NCI-H2171 treated with DMSO at 0.1 percent for 48 hours (cell line): ENCODE results near the gene KRT40.

ENCODE experiments used
- DNase-seq: peaks from one replicate; lab custom pipeline; 2025; lab: John Stamatoyannopoulos, UW

KRT40 gene

DNA sequence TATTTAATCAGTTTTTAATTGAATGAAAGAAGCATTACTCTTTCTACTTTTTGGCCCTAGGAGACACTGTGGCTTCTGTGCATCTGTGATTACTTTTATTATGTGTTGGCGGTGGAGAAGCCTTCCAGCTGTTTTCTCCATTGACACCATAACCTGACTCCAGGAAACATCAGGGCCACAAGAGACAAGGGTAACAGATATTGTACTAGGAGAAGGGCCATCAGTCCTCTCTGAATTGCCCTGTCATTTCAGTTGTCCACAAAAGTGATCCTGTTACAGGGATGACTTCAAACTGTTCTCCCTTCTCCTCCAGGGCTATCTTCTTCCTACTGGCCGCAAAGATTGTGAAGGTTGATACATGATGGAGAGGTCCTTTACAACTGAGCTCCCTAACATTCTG lies 32.0 kb downstream of the KRT40 start:
- DNase-seq, result no peak

DNA sequence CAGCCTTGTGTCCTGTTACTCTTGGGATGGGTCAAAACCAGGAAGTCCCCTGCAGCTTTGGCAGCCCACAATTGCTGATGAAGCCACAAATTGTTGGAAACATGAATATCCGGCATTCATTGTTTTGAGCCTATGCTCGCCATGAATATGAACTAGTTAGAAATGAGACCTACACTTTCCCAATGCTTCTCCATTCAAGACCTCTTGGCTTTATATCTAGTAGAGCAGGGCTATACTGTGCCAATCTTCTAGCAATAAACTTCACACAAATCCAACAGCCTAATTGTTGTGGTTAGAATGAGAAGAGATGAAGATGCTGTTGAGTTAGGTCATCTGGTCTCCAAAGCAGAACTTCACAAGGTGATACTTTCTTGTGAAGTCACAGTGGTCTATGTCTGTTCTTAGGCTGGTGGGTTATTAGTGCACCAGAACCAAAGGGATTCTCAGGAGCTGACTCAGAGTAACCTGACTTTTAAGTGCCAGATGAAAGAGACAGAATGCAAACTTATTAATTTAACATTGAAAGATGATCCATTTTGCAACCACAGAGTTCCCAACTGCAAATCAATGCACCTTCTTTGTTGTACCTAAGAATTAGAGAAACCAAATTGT lies 33.0 kb downstream of the KRT40 start:
- DNase-seq, result no peak

DNA sequence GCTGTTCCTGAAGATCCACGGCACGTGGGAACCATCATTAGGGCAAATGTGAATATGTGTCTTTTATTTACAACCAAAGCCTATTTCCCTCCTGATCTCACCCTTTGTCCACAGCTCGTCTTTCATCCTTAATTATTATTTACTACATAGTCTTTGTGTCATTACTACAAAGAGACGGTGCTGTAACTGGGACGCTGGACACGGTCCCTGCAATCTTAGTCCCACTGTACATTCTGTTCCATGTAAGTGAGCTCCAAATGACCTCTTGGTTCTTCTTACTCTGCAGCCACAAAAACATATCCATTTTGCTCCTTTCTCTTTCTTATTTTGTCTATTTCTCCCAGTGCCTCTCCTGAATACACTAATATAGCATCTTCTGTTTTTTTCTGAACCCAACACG lies 34.0 kb downstream of the KRT40 start:
- no peak for DNase-seq

DNA sequence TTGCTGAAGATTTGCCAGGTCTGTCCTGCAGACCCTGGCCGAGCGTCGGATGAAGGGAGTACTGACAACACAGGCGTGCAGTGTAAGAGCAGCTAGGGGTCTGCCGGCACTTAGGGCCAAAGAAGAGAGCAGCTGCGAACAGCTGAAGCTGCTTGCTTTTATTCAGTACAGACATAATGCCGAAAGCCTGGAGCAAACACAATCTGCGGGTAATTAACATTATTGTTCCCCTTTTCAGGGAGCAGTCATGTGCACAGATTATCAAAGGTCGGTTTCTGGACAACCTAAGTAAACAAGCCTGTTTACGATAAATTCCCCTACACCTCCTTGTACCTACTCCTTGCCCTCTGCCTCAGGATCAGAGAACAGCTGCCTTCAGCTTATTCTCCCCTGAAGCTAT lies 34.7 kb downstream of the KRT40 start:
- DNase-seq, result no peak

DNA sequence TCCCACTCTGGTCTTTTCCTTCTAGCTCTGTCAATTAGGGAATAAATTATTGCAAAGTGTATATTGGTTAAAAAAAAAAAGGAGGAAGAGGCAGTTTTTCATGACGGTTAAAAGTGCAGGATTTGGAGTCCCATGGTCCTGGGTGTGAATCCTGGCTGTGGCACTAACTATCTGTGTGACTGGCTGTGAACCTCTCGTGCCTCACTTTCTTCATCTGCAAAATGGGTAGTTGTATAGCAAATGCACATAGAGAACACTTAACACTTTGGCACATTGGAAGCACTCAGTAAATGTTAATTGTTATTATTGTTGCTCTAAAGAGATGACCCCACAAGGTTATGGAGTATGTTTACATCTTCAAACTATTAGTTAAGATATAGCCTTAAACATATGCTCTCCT lies 36.2 kb downstream of the KRT40 start:
- DNase-seq, result no peak

DNA sequence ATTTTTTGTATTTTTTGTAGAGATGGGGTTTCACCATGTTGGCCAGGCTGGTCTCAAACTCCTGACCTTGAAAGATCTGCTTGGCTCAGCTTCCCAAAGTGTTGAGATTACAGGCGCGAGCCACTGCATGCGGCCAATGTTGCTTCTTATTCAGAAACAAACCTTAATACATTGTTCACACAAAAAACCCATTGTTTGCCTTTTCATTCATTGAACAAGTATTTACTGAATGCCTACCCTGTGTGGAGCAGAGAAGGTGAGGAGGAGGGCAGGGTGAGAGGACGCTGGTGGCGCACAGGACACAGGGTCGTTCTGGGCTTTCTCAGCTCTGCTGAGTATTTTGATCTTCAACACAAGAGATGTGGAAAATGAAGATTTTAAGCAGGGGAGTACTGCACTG lies 38.7 kb downstream of the KRT40 start:
- DNase-seq, result no peak

DNA sequence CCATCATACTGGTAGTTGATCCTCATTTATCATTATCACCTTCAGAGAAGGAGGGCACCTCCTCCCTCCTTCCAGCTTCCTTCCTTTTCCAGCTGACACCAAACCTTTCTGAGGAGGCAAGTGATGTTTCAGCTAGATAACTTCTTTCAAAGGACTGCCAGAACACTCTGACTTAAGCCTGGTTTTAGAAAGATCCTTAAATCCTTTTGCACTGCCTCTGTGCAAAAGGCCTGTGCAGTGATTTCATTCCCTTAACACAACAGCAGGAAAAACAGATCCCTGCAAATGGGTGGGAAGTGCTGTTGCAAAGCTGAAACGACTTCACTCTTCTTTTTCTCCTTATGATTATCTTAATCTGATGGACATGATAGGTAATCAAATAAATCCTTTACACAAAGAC lies 39.6 kb downstream of the KRT40 start:
- no peak for DNase-seq

DNA sequence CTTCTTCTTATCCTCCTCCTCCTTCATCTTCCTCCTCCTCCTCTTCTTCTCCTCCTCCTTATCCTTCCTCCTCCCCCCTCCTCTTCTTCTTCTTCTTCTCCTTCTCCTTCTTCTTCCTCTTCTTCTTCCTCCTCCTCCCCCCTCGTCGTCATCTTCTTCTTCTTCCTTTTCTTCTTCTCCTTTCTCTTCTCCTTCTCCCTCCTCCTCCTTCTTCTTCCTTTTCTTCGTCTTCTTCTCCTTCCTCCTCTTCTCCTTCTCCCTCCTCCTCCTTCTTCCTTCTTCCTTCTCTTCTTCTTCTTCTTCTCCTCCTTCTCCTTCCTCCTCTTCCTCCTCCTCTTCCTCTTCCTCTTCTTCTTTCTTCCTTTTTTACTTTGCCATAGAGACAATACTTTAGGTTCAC lies 41.6 kb downstream of the KRT40 start:
- no peak for DNase-seq

DNA sequence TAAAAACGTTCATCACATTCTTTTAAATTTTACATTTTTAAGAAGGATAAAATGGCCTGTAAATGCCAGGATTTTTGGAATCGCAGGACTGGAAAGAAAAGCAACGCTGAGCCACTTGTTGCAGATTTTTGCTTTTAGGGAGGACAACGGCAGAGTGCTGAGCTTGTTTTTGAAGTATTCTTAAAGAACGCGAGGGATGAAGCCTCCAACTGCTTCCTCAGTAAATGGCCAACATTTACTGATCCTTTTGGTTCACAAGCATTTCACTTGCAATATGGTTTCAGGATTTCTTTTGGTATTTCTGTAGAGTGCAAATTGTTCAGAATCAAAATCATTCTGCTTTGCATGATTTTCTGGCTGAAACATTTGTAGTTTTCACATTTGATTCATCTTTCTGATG lies 43.9 kb downstream of the KRT40 start:
- no peak for DNase-seq

DNA sequence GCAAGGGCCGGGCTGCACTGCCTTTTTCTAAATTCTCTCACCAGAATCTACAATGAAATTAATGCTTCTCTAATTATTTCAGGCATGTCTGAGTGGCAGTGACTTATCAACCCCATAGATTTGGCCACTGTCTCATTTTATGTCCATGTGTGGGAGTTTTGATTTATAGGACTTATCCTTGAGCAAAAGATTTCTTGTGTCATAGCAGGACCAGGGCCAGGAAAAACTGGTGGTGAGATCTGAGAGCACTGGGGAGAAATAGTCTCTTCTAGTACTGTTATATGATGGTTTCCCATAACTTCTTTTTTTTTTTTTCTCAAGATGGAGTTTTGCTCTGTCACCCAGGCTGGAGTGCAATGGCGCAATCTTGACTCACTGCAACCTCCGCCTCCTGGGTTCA lies 45.1 kb downstream of the KRT40 start:
- no peak for DNase-seq

DNA sequence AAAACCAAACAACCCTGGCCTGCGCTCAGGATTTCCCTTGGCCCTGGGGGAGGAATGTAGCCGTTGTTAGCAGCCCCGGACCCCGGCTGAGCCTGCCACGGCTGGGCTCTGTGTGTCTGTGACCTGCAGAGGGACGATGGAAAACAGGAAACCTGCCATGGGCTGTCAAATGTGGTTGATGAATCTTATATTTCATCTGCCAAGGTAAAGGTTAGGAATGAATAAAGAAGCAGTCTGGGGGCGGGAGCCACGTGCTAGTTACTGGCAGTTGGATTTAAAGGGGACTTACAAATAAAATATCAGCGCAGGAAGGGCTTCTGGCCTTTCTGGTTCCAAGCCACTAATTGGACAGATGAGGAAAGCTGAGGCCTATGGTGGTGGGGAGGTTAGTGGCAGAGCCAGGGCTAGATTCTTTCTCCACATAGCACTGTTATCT lies 46.7 kb downstream of the KRT40 start, which contains the start of gene KRT23:
KRT23 (minus strand) TSS at position 263 of the 436 bp plus-strand sequence. CDS start 1,043 bp downstream, outside the sequence.
- DNase-seq, result no peak

DNA sequence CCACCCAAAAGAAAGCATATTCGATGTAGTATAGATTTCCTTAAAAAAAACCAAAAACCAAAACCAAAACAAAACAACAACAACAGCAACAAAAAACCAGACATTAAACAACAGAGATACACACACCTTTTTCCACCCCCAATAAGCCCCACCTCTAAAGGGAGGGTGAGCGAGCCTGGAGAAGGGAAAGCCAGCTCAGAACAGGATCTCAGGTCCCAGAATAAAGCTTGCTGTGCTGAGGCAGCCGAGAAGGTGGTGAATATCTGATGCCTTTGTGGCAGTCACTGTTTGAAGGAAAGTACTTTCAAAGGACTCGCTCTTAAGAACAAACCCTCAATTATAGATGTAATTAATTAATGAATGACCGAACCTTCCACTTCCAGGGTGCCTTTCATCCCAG lies 47.1 kb downstream of the KRT40 start:
- DNase-seq, result no peak

DNA sequence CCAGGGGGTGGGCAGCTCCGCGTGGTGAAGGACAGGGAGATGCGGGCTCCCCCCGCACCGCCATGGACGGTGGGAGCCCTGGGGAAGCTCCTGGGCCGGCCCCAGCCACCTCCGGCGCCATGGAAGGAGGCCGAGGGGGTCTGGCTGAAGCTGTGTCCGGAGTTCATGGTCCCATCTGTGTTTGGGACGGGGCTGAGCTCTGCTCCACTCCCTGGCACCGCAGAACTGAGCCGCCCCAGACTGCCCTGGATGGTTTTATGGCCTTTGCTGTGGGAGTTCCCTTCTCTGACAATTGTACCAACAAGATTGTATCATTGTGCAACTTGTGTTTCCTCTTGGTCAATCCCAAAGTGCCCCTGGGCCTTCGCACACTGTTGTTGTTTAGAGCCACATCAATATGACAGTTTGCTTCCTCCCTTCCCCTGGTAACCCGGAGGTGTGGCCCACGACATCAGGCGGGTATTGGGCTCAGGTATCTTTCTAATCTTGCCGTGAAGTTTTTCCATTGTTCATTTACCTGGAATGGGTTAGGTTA lies 47.6 kb downstream of the KRT40 start:
- no peak for DNase-seq

DNA sequence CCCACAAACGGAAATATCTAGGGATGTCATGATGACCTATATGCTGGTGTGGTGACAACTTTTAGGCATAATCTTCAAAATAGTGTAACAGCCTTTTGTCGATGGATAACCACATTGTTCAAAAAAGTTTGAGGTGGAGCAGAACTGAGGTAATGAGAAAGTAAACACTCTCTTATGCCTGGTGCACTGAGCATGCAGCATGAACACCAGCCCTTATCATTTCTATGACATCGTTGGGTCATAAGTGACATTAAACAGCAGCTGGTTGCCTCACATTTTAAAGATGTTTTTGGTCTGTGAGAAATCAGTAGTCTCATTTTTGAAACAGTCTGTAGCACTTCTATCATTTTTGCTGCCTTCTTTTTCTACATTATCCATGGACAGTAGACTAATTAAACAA lies 48.5 kb downstream of the KRT40 start:
- DNase-seq, result no peak

DNA sequence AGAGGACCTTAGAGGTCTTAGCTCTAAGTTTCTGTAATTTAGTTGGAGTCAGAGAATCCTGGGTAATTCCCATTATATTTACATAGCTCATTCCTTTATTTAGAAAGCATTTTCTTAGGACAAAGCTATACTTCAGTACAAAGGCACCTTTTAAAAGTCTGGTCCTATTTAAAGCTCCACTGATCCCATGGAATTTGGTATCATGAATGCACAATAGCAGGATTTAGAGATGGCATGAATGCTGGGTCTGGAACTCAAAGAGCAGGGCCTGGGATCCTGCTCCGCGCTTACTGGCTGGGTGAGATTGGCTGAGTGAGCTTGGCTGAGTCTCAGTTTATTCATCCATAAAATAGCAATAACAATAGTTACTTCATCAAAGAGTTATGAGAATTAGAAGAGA lies 51.5 kb downstream of the KRT40 start:
- no peak for DNase-seq

DNA sequence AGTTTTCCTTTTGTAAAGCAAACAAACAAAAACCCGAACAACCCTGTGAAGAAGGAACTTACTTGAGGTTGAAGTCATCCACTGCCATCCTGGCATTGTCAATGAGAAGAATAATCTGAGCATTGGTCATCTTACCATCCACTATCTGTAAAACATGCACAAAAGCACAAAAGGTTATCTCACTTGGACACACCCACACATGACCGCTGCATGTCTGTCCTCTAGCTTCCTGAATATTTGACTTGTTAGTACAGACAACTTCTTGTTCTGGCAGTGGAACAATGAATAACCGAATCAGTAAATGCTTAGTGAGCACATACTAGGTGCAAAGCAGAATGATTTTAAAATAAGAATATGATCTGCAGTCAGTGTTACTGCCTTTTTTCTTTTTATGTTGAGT lies 52.8 kb downstream of the KRT40 start:
- DNase-seq, result no peak
